ENCODE results near the gene STRBP. TPM values are rescaled to one million over a fixed set of nuclear protein-coding genes. Genes with fewer than 3 reads are reported as not detected.

The STRBP gene
- total RNA-seq, 1 experiment from 2014 or later, result 96.3 TPM

- CTCF ChIA-PET, result no interaction called here
- DNase-seq (ENCODE audit: low spot score), result no peak
- H3K4me1 Mint-ChIP-seq, result peaks cover 43% of the 10 kb centered on the region
- H3K27ac Mint-ChIP-seq, result peak overlapping the region; percentile 26; the same call in 1 of the 2 replicates
- H3K36me3 Mint-ChIP-seq, result no peaks in the 10 kb centered on the region
- TF ChIP-seq ZNF425 (CRISPR knock-in tag; conservative IDR thresholded peaks at IDR 0.05) (no peak), ZNF219 (CRISPR knock-in tag; IDR thresholded peaks at IDR 0.05; ENCODE audit: borderline replicate concordance) (no peak), SOX15 (CRISPR knock-in tag; IDR thresholded peaks at IDR 0.05) (no peak), GABPB1 (CRISPR knock-in tag; IDR thresholded peaks at IDR 0.05) (no peak), NR1H2 (CRISPR knock-in tag; IDR thresholded peaks at IDR 0.05) (no peak), E2F4 (CRISPR knock-in tag; IDR thresholded peaks at IDR 0.05; ENCODE audit: borderline replicate concordance, low read depth) (no peak), GRHL2 (CRISPR knock-in tag; IDR thresholded peaks at IDR 0.05; ENCODE audit: insufficient replicate concordance, severe bottlenecking) (no peak), STAT6 (CRISPR knock-in tag; conservative IDR thresholded peaks at IDR 0.05; ENCODE audit: low read depth) (no peak), RELA (CRISPR knock-in tag; IDR thresholded peaks at IDR 0.05; ENCODE audit: borderline replicate concordance) (no peak), NR2C2 (CRISPR knock-in tag; IDR thresholded peaks at IDR 0.05) (no peak), USF2 (CRISPR knock-in tag; IDR thresholded peaks at IDR 0.05) (no peak), PREB (CRISPR knock-in tag; IDR thresholded peaks at IDR 0.05; ENCODE audit: borderline replicate concordance) (no peak), GTF2I (CRISPR knock-in tag; conservative IDR thresholded peaks at IDR 0.05) (no peak), HMGXB4 (CRISPR knock-in tag; IDR thresholded peaks at IDR 0.05) (no peak), TEAD4 (CRISPR knock-in tag; IDR thresholded peaks at IDR 0.05) (no peak), ETV6 (CRISPR knock-in tag; IDR thresholded peaks at IDR 0.05) (no peak), ARID4B (CRISPR knock-in tag; IDR thresholded peaks at IDR 0.05; ENCODE audit: borderline replicate concordance) (no peak), NFE2L1 (CRISPR knock-in tag; IDR thresholded peaks at IDR 0.05) (no peak), ZNF317 (CRISPR knock-in tag; IDR thresholded peaks at IDR 0.05; ENCODE audit: borderline replicate concordance, low read depth) (no peak)
- no peak for ATAC-seq
- no peak overlapping the region for H3K4me3 Mint-ChIP-seq
- POLR2A ChIA-PET, result no interaction called here
- no peaks in the 10 kb centered on the region for H3K27me3 Mint-ChIP-seq (ENCODE audit: low read depth)
- no peaks in the 10 kb centered on the region for H3K9me3 Mint-ChIP-seq
These were observed 51.2 kb downstream of the STRBP start for GRCh38 chr9:123217128-123217654.
